Inferior parietal cortex (tissue), 1 donor: ENCODE measurements around the gene TIRAP.

Experiments used
- DNase-seq: peaks from one replicate; pipeline ENCODE4 v3.0.0-alpha.2; 2016; ENCODE audit errors: extremely low spot score

TIRAP gene

GRCh38 chr11:126322996-126323395, 40.1 kb downstream of the TIRAP start:
- no peak for DNase-seq

- no peak for DNase-seq
Measured at GRCh38 chr11:126327281-126328000, 44.5 kb downstream of the TIRAP start.

GRCh38 chr11:126328001-126328390, 45.1 kb downstream of the TIRAP start:
- no peak for DNase-seq

GRCh38 chr11:126328444-126328843, 45.6 kb downstream of the TIRAP start:
- no peak for DNase-seq

- DNase-seq = no peak
Measured at GRCh38 chr11:126328938-126329643, 46.2 kb downstream of the TIRAP start.

- no peak for DNase-seq
Measured at GRCh38 chr11:126329644-126330211, 46.8 kb downstream of the TIRAP start.

GRCh38 chr11:126331286-126331685, 48.4 kb downstream of the TIRAP start:
- DNase-seq = no peak

GRCh38 chr11:126332221-126332711, 49.4 kb downstream of the TIRAP start:
- DNase-seq = no peak

GRCh38 chr11:126333142-126333541, 50.2 kb downstream of the TIRAP start:
- no peak for DNase-seq

- DNase-seq = no peak
Measured at GRCh38 chr11:126334659-126335462, 52.0 kb downstream of the TIRAP start.

GRCh38 chr11:126335463-126335760, 52.5 kb downstream of the TIRAP start:
- DNase-seq = no peak

- no peak for DNase-seq
Measured at GRCh38 chr11:126336138-126336541, 53.2 kb downstream of the TIRAP start.

GRCh38 chr11:126336671-126337101, 53.8 kb downstream of the TIRAP start:
- DNase-seq = no peak

- DNase-seq = no peak
Measured at GRCh38 chr11:126337126-126337473, 54.2 kb downstream of the TIRAP start.

GRCh38 chr11:126337474-126338241, 54.8 kb downstream of the TIRAP start:
- no peak for DNase-seq

- no peak for DNase-seq
Measured at GRCh38 chr11:126338346-126339055, 55.6 kb downstream of the TIRAP start.

- no peak for DNase-seq
Measured at GRCh38 chr11:126339073-126339862, 56.4 kb downstream of the TIRAP start.

GRCh38 chr11:126339863-126340434, 57.1 kb downstream of the TIRAP start:
- no peak for DNase-seq

- no peak for DNase-seq
Measured at GRCh38 chr11:126340960-126341606, 58.2 kb downstream of the TIRAP start.
